CD4-positive, alpha-beta T cell treated with Interleukin-21 for 1 hour (primary cell): ENCODE measurements around the gene FOXO3.
"Not testable (repeated sequence)": the region's sequence is repeated elsewhere in the genome, so short reads cannot be mapped to it uniquely, and the experiment has no call there.

ENCODE experiments used
- DNase-seq: peaks from one replicate; pipeline ENCODE4 v3.0.0-alpha.2; 2020

FOXO3 gene

GRCh38 chr6:108665495-108666196 lies 104.9 kb downstream of the FOXO3 start:
- no peak for DNase-seq

- DNase-seq: no peak
These were observed 106.0 kb downstream of the FOXO3 start for GRCh38 chr6:108666656-108667260.

GRCh38 chr6:108667993-108668392 lies 107.3 kb downstream of the FOXO3 start:
- DNase-seq: no peak

DNA sequence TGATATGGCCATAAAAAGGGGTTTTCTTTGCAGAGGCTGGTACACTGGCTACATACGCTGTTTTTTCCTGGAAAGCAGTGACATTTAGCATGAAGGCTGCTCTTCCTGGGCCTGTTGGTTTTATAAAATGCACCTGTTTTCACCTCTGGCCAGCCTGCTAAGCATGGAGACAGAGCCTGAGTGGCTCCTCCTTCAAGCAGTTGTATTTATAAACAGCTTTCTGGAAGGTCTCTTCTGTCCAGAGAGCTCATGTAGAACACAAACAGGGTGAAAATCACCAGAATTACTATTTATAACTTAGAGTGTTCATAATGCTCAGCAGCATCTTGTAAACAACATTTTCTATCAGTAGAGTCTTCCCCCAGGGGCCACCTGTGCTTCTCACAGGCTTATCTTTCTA lies 109.0 kb downstream of the FOXO3 start:
- no peak for DNase-seq

DNA sequence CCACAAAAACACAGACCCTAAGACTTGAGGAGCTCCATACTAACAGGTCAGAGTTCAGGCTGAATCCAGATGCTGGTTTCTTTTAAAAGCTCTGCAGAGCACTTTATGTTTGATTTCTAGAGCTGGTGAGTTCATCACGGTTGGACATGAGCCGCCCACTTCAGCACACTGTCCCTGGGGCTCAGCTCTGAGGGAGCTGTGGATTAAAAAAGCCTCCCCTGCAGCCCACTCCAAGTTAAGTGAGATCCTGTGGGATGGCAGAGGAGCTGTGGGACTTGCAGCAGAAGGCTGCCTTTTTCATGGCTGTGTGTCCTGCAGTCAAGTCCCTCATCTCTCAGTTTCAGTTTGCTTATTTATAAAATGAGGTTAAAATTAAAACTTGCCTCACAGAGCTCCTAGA lies 110.5 kb downstream of the FOXO3 start:
- no peak for DNase-seq

GRCh38 chr6:108671790-108672189 lies 111.1 kb downstream of the FOXO3 start:
- DNase-seq: no peak

- no peak for DNase-seq
These were observed 111.9 kb downstream of the FOXO3 start for GRCh38 chr6:108672641-108673040.

DNA sequence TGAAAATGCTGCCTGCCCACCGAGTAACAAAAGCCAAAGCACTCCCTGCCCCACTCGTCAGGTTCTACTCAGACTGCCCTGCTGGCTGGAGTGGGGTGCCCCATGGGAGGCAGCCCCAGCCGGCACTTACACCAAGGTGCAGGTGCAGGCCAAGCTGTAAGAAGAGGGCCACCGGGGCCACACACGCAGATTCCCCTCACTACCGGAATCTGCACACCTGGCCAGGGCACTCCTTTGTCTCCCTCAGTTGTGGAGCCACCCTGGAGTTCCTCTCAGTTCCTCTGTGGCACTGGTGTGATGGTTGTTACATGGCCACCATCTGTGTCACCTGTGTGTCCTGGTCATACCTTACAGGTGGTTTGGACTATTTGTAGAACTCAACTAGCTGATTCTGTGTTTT lies 112.4 kb downstream of the FOXO3 start:
- no peak for DNase-seq

DNA sequence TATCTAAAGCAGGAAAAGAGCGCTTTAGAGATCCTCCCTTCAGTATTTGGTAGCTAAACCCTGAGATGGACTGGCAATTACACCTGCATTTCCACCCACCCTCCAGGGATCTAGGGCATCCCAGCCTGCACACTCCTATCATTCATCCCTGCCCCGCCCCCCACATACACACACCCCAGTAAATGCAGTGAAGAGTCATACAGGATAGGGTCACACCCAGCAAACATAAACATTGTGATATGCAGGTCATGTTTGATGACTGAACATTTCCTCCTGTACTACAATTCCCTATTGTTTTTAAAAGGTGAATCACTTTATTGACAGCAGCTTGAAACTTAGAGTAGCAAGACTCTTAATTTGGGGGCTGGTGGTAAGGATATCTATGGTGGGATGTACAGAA lies 112.9 kb downstream of the FOXO3 start:
- DNase-seq: no peak

GRCh38 chr6:108675226-108676200 lies 114.8 kb downstream of the FOXO3 start:
- DNase-seq: no peak

DNA sequence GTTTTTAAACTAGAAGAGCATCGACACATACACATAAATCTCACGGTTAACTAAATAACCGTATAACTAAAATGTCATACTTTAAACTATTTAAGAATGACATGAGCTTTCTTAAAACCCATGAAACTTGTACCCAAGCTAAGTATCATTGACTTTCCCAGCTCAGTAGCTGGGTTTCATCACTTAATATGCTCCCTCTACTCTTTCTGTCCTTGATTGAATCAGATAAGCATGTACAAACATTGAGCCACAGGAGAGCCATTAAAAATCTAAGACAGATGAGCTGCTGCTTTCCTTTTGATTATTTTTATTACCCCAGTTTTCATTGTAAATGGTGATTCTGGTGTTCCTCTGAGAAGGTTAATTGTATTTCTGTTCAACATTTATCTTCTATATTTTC lies 115.8 kb downstream of the FOXO3 start:
- no peak for DNase-seq

DNA sequence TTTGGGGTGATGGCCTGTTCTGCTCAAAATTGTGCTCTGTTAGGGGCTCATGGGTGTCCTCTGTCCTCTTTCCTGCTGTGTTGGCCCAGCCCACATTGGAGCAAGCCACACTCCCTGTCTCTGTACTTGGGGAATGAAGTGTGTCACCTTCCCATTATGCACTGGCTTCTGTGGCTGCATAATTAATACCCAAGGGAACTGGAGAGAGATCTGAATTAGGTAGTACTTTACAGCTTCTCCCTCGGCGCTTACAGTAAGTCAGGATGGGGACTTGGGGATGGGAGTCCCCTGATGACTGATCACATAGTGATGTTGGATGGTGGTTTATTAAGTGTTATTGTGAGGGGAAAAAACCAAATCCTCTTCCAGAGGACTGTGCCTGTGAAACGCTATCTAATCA lies 116.6 kb downstream of the FOXO3 start:
- no peak for DNase-seq

GRCh38 chr6:108677894-108678293 lies 117.2 kb downstream of the FOXO3 start:
- DNase-seq: no peak

DNA sequence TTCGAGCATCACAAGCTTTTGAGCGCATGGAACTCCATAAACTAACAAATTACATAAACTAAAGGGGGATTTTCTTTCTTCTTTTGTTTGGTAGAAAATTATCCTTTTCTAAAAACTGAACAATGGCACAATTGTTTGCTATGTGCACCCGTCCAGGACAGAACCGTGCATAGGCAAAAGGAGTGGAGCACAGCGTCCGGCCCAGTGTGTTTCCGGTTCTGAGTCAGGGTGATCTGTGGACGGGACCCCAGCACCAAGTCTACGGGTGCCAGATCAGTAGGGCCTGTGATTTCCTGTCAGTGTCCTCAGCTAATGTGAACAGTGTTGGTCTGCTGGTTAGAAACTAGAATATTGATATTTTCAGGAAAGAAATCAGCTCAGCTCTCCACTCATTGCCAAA lies 119.6 kb downstream of the FOXO3 start:
- not testable (repeated sequence) for DNase-seq

DNA sequence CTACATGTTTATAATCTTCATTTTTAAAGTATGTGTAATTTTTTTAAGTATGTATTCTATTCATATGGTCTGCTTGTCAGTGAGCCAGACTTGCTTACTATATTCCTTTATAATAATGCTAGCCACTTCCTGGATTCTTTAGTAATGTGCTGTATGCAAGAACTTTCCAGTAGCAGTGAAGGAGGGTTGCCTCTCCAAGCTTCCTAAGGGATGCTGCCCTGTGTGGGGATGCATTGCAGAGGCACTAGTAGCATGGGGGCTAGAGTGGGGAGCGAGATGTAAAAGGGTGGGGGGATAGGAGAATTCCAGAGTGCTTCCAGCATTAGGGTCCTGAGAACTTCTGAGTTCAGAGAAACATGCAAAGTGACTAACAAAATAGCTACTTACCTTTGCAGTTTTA lies 121.0 kb downstream of the FOXO3 start:
- not testable (repeated sequence) for DNase-seq

- not testable (repeated sequence) for DNase-seq
These were observed 121.8 kb downstream of the FOXO3 start for GRCh38 chr6:108682383-108683119.

DNA sequence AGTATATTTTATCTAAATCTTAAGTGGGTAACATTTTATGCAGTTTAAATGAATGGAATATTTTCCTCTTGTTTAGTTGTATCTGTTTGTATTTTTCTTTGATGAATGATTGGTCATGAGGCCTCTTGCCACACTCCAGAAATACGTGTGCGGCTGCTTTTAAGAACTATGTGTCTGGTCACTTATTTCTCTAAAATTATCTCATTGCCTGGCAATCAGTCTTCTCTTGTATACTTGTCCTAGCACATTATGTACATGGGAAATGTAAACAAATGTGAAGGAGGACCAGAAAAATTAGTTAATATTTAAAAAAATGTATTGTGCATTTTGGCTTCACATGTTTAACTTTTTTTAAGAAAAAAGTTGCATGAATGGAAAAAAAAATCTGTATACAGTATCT lies 123.3 kb downstream of the FOXO3 start:
- not testable (repeated sequence) for DNase-seq

GRCh38 chr6:108684771-108685329 lies 124.1 kb downstream of the FOXO3 start:
- DNase-seq: peak; percentile 12

- DNase-seq: no peak
These were observed 125.3 kb downstream of the FOXO3 start for GRCh38 chr6:108685970-108686369.

DNA sequence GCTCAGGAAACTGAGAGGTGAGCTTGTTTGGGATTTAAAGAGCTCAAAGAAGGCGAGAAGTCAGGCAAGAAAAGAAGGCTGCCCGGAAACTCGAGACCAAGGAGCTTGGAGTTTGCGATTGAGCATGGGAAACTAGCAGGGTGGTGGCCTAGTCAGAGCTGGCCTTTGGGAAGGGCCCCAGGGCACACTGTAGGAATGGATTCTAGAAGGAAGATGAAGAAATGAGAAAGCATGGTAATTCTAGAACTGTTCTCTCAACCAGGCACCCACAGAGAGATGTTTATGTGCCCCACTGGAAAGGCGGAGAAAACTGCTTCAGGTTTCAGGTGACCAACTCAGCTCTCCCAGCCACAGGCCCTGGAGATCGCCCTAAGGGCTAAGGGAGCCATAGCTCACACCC lies 126.2 kb downstream of the FOXO3 start:
- DNase-seq: no peak

GRCh38 chr6:108687921-108688320 lies 127.2 kb downstream of the FOXO3 start:
- no peak for DNase-seq
